ENCODE measurements around the gene WDR75. TPM values are rescaled to one million over a fixed set of nuclear protein-coding genes. Genes with fewer than 3 reads are reported as not detected.

Gene WDR75
- total and polyA plus RNA-seq, 2 of the 13 experiments (the other 11 are each of a cell fraction or from before 2014, with no cell fraction given), result 63.0 to 74.1 TPM

DNA sequence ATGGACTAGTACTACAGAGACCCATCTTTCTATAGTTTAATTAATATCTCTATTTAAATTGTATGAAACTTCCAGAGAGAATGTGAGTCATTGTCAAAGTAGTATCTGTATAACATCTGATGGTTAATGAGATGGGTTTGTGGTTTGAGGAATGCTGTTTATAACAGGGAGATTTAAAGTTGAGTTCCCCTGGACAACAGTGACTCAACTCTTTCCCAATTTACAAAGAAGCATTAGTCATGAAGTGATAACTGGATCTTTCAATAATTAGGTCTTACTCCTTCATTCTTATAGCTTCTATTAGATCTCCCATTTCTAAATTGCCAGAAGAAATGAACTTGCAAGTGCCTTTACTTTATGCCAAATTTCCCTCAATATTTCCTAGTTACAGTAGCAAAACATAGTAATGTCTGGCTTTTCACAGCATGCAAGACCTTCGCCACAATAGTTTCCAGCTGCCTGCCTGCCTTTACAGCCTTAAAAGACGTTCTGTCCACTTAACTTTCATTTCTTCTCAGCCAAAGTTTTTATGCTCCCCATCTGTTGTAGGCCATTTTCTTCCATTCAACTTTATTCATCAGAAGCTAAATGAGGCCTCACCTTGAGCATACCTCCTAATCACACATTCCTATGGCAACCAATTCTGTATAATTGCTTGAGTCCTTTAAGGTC, 47.7 kb upstream of the WDR75 start:
- in situ Hi-C loops (cut with HindIII; ENCODE audit: extremely low pct_ligation_motif_present, low pct_unique_long_range_greater_than_20kb), result no loop called here
- no peaks in the 10 kb centered on the region for H3K9me3 ChIP-seq (ENCODE audit: low read length)
- no peaks in the 10 kb centered on the region for H3K27me3 ChIP-seq (ENCODE audit: control insufficient read depth in 1 of 2, insufficient read depth in 2 of 2, low read length in 2 of 2)
- no TSS peak for BruUV-seq (replicated peaks)
- no peak overlapping the region for H3K4me3 ChIP-seq (replicated peaks in 1 of 3; ENCODE audit: insufficient read depth in 1 of 3, low read depth in 2 of 3, low read length in 3 of 3)
- H3K79me2 ChIP-seq (ENCODE audit: insufficient read depth, low read length), result no peaks in the 10 kb centered on the region
- no peak for FAIRE-seq
- H3K36me3 ChIP-seq (replicated peaks in 1 of 2; ENCODE audit: control insufficient read depth in 1 of 2, insufficient read depth in 2 of 2, low read length in 2 of 2), result no peaks in the 10 kb centered on the region
- ChIA-PET CTCF (ENCODE audit: low intra/inter-chr PET ratio, low total read pairs) (no interaction called here), POLR2A (no interaction called here)
- no peak overlapping the region for H2AFZ ChIP-seq (ENCODE audit: low read length)
- intact Hi-C loops (cut with micrococcal nuclease; ENCODE audit: unreplicated experiment), result no loop called here
- no peak overlapping the region for H3K27ac ChIP-seq (ENCODE audit: extremely low read length, insufficient read depth, low read length)
- H3K9ac ChIP-seq (ENCODE audit: insufficient read depth, low read depth, low read length), result no peak overlapping the region
- 19% methylated on average over 2 of the region's 2 CpGs for WGBS (ENCODE audit: low lambda C conversion rate)
- no peak for TF ChIP-seq MAF1 (CRISPR knock-in tag; IDR thresholded peaks at IDR 0.05; ENCODE audit: borderline replicate concordance)
- TF ChIP-seq, protein P1, sequence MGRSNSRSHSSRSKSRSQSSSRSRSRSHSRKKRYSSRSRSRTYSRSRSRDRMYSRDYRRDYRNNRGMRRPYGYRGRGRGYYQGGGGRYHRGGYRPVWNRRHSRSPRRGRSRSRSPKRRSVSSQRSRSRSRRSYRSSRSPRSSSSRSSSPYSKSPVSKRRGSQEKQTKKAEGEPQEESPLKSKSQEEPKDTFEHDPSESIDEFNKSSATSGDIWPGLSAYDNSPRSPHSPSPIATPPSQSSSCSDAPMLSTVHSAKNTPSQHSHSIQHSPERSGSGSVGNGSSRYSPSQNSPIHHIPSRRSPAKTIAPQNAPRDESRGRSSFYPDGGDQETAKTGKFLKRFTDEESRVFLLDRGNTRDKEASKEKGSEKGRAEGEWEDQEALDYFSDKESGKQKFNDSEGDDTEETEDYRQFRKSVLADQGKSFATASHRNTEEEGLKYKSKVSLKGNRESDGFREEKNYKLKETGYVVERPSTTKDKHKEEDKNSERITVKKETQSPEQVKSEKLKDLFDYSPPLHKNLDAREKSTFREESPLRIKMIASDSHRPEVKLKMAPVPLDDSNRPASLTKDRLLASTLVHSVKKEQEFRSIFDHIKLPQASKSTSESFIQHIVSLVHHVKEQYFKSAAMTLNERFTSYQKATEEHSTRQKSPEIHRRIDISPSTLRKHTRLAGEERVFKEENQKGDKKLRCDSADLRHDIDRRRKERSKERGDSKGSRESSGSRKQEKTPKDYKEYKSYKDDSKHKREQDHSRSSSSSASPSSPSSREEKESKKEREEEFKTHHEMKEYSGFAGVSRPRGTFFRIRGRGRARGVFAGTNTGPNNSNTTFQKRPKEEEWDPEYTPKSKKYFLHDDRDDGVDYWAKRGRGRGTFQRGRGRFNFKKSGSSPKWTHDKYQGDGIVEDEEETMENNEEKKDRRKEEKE (IDR thresholded peaks at IDR 0.05), result no peak
- no peak for TF ChIP-seq ZBTB7A (CRISPR knock-in tag; IDR thresholded peaks at IDR 0.05)
- no peak for TF ChIP-seq TEAD2 (CRISPR knock-in tag; IDR thresholded peaks at IDR 0.05)
- no peak for TF ChIP-seq CEBPG (CRISPR knock-in tag; IDR thresholded peaks at IDR 0.05)
- TF ChIP-seq NR0B2 (CRISPR knock-in tag; IDR thresholded peaks at IDR 0.05), result no peak
- TF ChIP-seq, protein P2, sequence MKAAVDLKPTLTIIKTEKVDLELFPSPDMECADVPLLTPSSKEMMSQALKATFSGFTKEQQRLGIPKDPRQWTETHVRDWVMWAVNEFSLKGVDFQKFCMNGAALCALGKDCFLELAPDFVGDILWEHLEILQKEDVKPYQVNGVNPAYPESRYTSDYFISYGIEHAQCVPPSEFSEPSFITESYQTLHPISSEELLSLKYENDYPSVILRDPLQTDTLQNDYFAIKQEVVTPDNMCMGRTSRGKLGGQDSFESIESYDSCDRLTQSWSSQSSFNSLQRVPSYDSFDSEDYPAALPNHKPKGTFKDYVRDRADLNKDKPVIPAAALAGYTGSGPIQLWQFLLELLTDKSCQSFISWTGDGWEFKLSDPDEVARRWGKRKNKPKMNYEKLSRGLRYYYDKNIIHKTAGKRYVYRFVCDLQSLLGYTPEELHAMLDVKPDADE (CRISPR knock-in tag; IDR thresholded peaks at IDR 0.05), result no peak
- TF ChIP-seq HMG20B (CRISPR knock-in tag; conservative IDR thresholded peaks at IDR 0.05), result no peak
- TF ChIP-seq, protein P3, sequence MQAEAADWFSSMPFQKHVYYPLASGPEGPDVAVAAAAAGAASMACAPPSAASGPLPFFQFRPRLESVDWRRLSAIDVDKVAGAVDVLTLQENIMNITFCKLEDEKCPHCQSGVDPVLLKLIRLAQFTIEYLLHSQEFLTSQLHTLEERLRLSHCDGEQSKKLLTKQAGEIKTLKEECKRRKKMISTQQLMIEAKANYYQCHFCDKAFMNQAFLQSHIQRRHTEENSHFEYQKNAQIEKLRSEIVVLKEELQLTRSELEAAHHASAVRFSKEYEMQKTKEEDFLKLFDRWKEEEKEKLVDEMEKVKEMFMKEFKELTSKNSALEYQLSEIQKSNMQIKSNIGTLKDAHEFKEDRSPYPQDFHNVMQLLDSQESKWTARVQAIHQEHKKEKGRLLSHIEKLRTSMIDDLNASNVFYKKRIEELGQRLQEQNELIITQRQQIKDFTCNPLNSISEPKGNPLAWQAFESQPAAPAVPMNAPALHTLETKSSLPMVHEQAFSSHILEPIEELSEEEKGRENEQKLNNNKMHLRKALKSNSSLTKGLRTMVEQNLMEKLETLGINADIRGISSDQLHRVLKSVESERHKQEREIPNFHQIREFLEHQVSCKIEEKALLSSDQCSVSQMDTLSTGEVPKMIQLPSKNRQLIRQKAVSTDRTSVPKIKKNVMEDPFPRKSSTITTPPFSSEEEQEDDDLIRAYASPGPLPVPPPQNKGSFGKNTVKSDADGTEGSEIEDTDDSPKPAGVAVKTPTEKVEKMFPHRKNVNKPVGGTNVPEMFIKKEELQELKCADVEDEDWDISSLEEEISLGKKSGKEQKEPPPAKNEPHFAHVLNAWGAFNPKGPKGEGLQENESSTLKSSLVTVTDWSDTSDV (CRISPR knock-in tag; IDR thresholded peaks at IDR 0.05), result no peak
- TF ChIP-seq IRF2 (CRISPR knock-in tag; IDR thresholded peaks at IDR 0.05), result no peak
- TF ChIP-seq MYNN (CRISPR knock-in tag; IDR thresholded peaks at IDR 0.05; ENCODE audit: low read depth), result no peak
- DNase-seq (ENCODE audit: low spot score), result no peak
- no peak overlapping the region for H3K4me2 ChIP-seq (ENCODE audit: low read depth, low read length)
- H3K4me1 ChIP-seq (ENCODE audit: insufficient read depth, low read length), result no peaks in the 10 kb centered on the region
- H4K20me1 ChIP-seq (ENCODE audit: insufficient read depth, low read length), result no peaks in the 10 kb centered on the region
- no peak for ATAC-seq
